Kidney epithelial cell (primary cell): ENCODE data around the gene SLC17A5. TPM values are rescaled to one million over a fixed set of nuclear protein-coding genes. Genes with fewer than 3 reads are reported as not detected.
"Not testable (repeated sequence)": the region's sequence is repeated elsewhere in the genome, so short reads cannot be mapped to it uniquely, and the experiment has no call there.

Experiments
- DNase-seq: peaks from one replicate; pipeline ENCODE4 v3.0.0-alpha.2; 2010; ENCODE audit warnings: low read depth
- H3K27me3 ChIP-seq: 2 replicates; pipeline ENCODE4 v1.6.0; 2011; ENCODE audit warnings: low read length; ENCODE audit not compliant: control insufficient read depth, insufficient read depth
- H3K36me3 ChIP-seq: 2 replicates; pipeline ENCODE4 v1.5.1; 2011; ENCODE audit warnings: low read length; ENCODE audit not compliant: control insufficient read depth, insufficient read depth
- H3K4me3 ChIP-seq: 2 replicates; pipeline ENCODE4 v1.5.1; 2011; ENCODE audit warnings: low read depth, mild to moderate bottlenecking, control low read depth, low read length
- total RNA-seq: library from RNA; depleted of rRNA; stranded (reverse); fragments of >200 nt; gene quantifications from 2 replicates; pipeline ENCODE4 v1.2.3, GENCODE V29; 2015
- TF ChIP-seq, protein P1 (sequence below): IDR thresholded peaks from 2 replicates; pipeline ENCODE4 v1.5.1; 2011; ENCODE audit warnings: mild to moderate bottlenecking, moderate library complexity, low read length, control low read depth, inconsistent platforms; ENCODE audit not compliant: insufficient read depth, poor library complexity, severe bottlenecking

The SLC17A5 gene
- total RNA-seq, 1 donor from 2014 or later = 22.5 TPM

GRCh38 chr6:73560853-73561407, 92.9 kb downstream of the SLC17A5 start:
- Histone ChIP-seq H3K4me3 (no peak overlapping the region), H3K27me3 (no peaks in the 10 kb centered on the region), H3K36me3 (no peaks in the 10 kb centered on the region)
- no peak for DNase-seq
- TF ChIP-seq, protein P1, sequence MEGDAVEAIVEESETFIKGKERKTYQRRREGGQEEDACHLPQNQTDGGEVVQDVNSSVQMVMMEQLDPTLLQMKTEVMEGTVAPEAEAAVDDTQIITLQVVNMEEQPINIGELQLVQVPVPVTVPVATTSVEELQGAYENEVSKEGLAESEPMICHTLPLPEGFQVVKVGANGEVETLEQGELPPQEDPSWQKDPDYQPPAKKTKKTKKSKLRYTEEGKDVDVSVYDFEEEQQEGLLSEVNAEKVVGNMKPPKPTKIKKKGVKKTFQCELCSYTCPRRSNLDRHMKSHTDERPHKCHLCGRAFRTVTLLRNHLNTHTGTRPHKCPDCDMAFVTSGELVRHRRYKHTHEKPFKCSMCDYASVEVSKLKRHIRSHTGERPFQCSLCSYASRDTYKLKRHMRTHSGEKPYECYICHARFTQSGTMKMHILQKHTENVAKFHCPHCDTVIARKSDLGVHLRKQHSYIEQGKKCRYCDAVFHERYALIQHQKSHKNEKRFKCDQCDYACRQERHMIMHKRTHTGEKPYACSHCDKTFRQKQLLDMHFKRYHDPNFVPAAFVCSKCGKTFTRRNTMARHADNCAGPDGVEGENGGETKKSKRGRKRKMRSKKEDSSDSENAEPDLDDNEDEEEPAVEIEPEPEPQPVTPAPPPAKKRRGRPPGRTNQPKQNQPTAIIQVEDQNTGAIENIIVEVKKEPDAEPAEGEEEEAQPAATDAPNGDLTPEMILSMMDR = no peak

GRCh38 chr6:73560182-73560732, 93.5 kb downstream of the SLC17A5 start:
- H3K4me3 ChIP-seq = no peak overlapping the region
- no peaks in the 10 kb centered on the region for H3K27me3 ChIP-seq
- no peak for DNase-seq
- TF ChIP-seq, protein P1 = no peak
- no peaks in the 10 kb centered on the region for H3K36me3 ChIP-seq

GRCh38 chr6:73559399-73559794, 94.4 kb downstream of the SLC17A5 start:
- not testable (repeated sequence) for H3K36me3 ChIP-seq, DNase-seq, H3K27me3 ChIP-seq, H3K4me3 ChIP-seq

- Histone ChIP-seq H3K27me3 (no peaks in the 10 kb centered on the region), H3K4me3 (no peak overlapping the region), H3K36me3 (no peaks in the 10 kb centered on the region)
- no peak for DNase-seq
- TF ChIP-seq, protein P1 = no peak
Observed at GRCh38 chr6:73558624-73559398, 95.0 kb downstream of the SLC17A5 start.

DNA sequence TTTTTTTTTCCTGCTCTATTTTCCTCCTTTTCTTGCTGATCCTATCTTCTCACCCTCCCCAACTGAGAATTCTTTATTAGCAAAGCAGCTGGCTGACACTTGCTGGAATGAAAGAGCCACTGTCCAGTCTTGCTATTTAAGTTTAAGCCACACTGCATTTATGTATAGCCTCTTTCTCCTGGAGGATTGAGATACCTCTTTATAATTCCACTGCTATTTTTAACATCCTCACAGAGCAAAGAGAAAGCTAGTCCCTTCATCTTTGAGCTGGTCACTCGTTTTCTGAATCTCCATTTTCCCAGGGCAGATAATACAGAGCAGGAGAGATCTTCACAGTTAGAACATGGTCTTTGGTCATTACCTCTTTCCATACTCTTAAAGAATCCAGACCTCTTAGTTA, 97.0 kb downstream of the SLC17A5 start:
- DNase-seq = no peak
- H3K27me3 ChIP-seq = no peaks in the 10 kb centered on the region
- no peaks in the 10 kb centered on the region for H3K36me3 ChIP-seq
- H3K4me3 ChIP-seq = no peak overlapping the region
- TF ChIP-seq, protein P1 = no peak

- not testable (repeated sequence) for H3K36me3 ChIP-seq, H3K4me3 ChIP-seq, H3K27me3 ChIP-seq, DNase-seq
Observed at GRCh38 chr6:73555380-73555949, 98.3 kb downstream of the SLC17A5 start.

DNA sequence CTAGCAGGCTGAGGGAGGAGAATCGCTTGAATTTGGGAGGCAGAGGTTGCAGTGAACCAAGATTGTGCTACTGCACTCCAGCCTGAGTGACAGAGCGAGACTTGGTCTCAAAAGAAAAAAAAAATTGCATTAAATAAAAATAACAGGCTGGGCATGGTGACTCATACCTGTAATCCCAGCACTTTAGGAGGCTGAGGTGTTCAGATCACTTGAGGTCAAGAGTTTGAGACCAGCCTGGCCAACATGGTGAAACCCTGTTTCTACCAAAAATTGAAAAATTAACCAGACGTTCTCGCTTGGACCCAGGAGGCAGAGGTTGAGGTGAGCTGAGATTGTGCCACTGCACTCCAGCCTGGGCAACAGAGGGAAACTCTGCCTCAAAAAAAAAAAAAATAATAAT, 102.7 kb downstream of the SLC17A5 start:
- H3K27me3 ChIP-seq, DNase-seq, H3K36me3 ChIP-seq, H3K4me3 ChIP-seq: not testable (repeated sequence)
